Skeletal muscle satellite cell (primary cell): ENCODE results near the gene PELI2.

ENCODE experiments used
- H3K27me3 ChIP-seq: 2 replicates; pipeline ENCODE4 v1.7.0; 2013; ENCODE audit warnings: low read length; ENCODE audit not compliant: control insufficient read depth, insufficient read depth
- H3K36me3 ChIP-seq: 2 replicates; pipeline ENCODE4 v1.7.0; 2013; ENCODE audit warnings: mild to moderate bottlenecking, control low read depth, low read length; ENCODE audit not compliant: insufficient read depth
- H3K4me1 ChIP-seq: 2 replicates; pipeline ENCODE4 v1.7.0; 2013; ENCODE audit warnings: low read length; ENCODE audit not compliant: control insufficient read depth, insufficient read depth
- H3K4me2 ChIP-seq: 2 replicates; pipeline ENCODE4 v1.7.0; 2013; ENCODE audit warnings: mild to moderate bottlenecking, low read length
- H3K4me3 ChIP-seq: 2 replicates; pipeline ENCODE4 v1.7.0; 2013; ENCODE audit warnings: low read length
- H3K9ac ChIP-seq: 2 replicates; pipeline ENCODE4 v1.7.0; 2013; ENCODE audit warnings: mild to moderate bottlenecking, low read depth, low read length, moderate library complexity
- H3K9me3 ChIP-seq: replicated peaks from 2 replicates; pipeline ENCODE4 v1.7.0; 2013; ENCODE audit warnings: mild to moderate bottlenecking, control low read depth, low read length

Gene PELI2

GRCh38 chr14:56147449-56147848 lies 29.2 kb downstream of the PELI2 start:
- H3K4me3 ChIP-seq = no peak overlapping the region

GRCh38 chr14:56147986-56148901 lies 30.0 kb downstream of the PELI2 start:
- no peak overlapping the region for H3K4me2 ChIP-seq
- no peak overlapping the region for H3K9ac ChIP-seq
- no peaks in the 10 kb centered on the region for H3K9me3 ChIP-seq
- no peaks in the 10 kb centered on the region for H3K27me3 ChIP-seq
- H3K4me3 ChIP-seq = no peak overlapping the region
- peaks cover 18% of the 10 kb centered on the region for H3K4me1 ChIP-seq
- H3K36me3 ChIP-seq = no peaks in the 10 kb centered on the region

More at GRCh38 chr14:56147449-56147848, 29.2 kb downstream of the PELI2 start:
- Histone ChIP-seq H3K4me1 (peaks cover 14% of the 10 kb centered on the region), H3K9me3 (no peaks in the 10 kb centered on the region), H3K36me3 (no peaks in the 10 kb centered on the region), H3K9ac (no peak overlapping the region), H3K4me2 (no peak overlapping the region), H3K27me3 (no peaks in the 10 kb centered on the region)

GRCh38 chr14:56149151-56149550 lies 30.9 kb downstream of the PELI2 start:
- H3K4me3 ChIP-seq = no peak overlapping the region
- no peak overlapping the region for H3K9ac ChIP-seq
- no peak overlapping the region for H3K4me2 ChIP-seq
- peaks cover 18% of the 10 kb centered on the region for H3K4me1 ChIP-seq
- H3K9me3 ChIP-seq = no peaks in the 10 kb centered on the region
- no peaks in the 10 kb centered on the region for H3K27me3 ChIP-seq
- no peaks in the 10 kb centered on the region for H3K36me3 ChIP-seq

GRCh38 chr14:56149995-56150394 lies 31.8 kb downstream of the PELI2 start:
- H3K9me3 ChIP-seq = no peaks in the 10 kb centered on the region
- H3K36me3 ChIP-seq = no peaks in the 10 kb centered on the region
- no peak overlapping the region for H3K9ac ChIP-seq
- H3K27me3 ChIP-seq = no peaks in the 10 kb centered on the region
- H3K4me1 ChIP-seq = peaks cover 18% of the 10 kb centered on the region
- no peak overlapping the region for H3K4me2 ChIP-seq
- no peak overlapping the region for H3K4me3 ChIP-seq

GRCh38 chr14:56150645-56151345 lies 32.6 kb downstream of the PELI2 start:
- no peak overlapping the region for H3K4me2 ChIP-seq
- no peaks in the 10 kb centered on the region for H3K27me3 ChIP-seq
- H3K36me3 ChIP-seq = no peaks in the 10 kb centered on the region
- no peak overlapping the region for H3K4me3 ChIP-seq
- no peak overlapping the region for H3K9ac ChIP-seq
- no peaks in the 10 kb centered on the region for H3K9me3 ChIP-seq
- H3K4me1 ChIP-seq = peaks cover 14% of the 10 kb centered on the region

GRCh38 chr14:56152221-56152620 lies 34.0 kb downstream of the PELI2 start:
- H3K4me2 ChIP-seq = no peak overlapping the region
- H3K9me3 ChIP-seq = no peaks in the 10 kb centered on the region
- H3K27me3 ChIP-seq = no peaks in the 10 kb centered on the region
- H3K9ac ChIP-seq = no peak overlapping the region
- H3K4me1 ChIP-seq = peaks cover 15% of the 10 kb centered on the region
- H3K4me3 ChIP-seq = no peak overlapping the region
- H3K36me3 ChIP-seq = no peaks in the 10 kb centered on the region

- H3K36me3 ChIP-seq = no peaks in the 10 kb centered on the region
- no peak overlapping the region for H3K4me2 ChIP-seq
- no peak overlapping the region for H3K4me3 ChIP-seq
- no peaks in the 10 kb centered on the region for H3K27me3 ChIP-seq
- H3K9ac ChIP-seq = no peak overlapping the region
- H3K9me3 ChIP-seq = no peaks in the 10 kb centered on the region
- H3K4me1 ChIP-seq = peaks cover 15% of the 10 kb centered on the region
Observed at GRCh38 chr14:56153267-56153666, 35.1 kb downstream of the PELI2 start.

- Histone ChIP-seq H3K36me3 (no peaks in the 10 kb centered on the region), H3K9ac (no peak overlapping the region), H3K4me2 (no peak overlapping the region), H3K9me3 (no peaks in the 10 kb centered on the region), H3K27me3 (no peaks in the 10 kb centered on the region), H3K4me3 (no peak overlapping the region), H3K4me1 (peaks cover 18% of the 10 kb centered on the region)
Observed at GRCh38 chr14:56154321-56154720, 36.1 kb downstream of the PELI2 start.

GRCh38 chr14:56156096-56156495 lies 37.9 kb downstream of the PELI2 start:
- Histone ChIP-seq H3K4me2 (peak overlapping the region; percentile 46), H3K36me3 (no peaks in the 10 kb centered on the region), H3K9ac (no peak overlapping the region), H3K4me1 (peaks cover 18% of the 10 kb centered on the region), H3K9me3 (no peaks in the 10 kb centered on the region), H3K4me3 (no peak overlapping the region), H3K27me3 (no peaks in the 10 kb centered on the region)

GRCh38 chr14:56159066-56159465 lies 40.9 kb downstream of the PELI2 start:
- H3K27me3 ChIP-seq = no peaks in the 10 kb centered on the region
- H3K4me2 ChIP-seq = no peak overlapping the region
- no peak overlapping the region for H3K4me3 ChIP-seq
- H3K4me1 ChIP-seq = peaks cover 14% of the 10 kb centered on the region
- H3K9ac ChIP-seq = no peak overlapping the region
- peaks cover 3% of the 10 kb centered on the region for H3K36me3 ChIP-seq
- H3K9me3 ChIP-seq = peaks cover 2% of the 10 kb centered on the region

- Histone ChIP-seq H3K4me3 (no peak overlapping the region), H3K36me3 (peaks cover 3% of the 10 kb centered on the region), H3K4me1 (peaks cover 14% of the 10 kb centered on the region), H3K9ac (no peak overlapping the region), H3K9me3 (peaks cover 2% of the 10 kb centered on the region), H3K4me2 (no peak overlapping the region), H3K27me3 (no peaks in the 10 kb centered on the region)
Observed at GRCh38 chr14:56160088-56160487, 41.9 kb downstream of the PELI2 start.
